Fibroblast of skin of left quadriceps (primary cell): ENCODE results near the gene FIGN.

ENCODE experiments used
- DNase-seq, 2 experiments: peaks; one replicate each; pipeline ENCODE4 v3.0.0-alpha.2; 2013; ENCODE audit warnings: low read depth in 2 of 2

Gene FIGN

DNA sequence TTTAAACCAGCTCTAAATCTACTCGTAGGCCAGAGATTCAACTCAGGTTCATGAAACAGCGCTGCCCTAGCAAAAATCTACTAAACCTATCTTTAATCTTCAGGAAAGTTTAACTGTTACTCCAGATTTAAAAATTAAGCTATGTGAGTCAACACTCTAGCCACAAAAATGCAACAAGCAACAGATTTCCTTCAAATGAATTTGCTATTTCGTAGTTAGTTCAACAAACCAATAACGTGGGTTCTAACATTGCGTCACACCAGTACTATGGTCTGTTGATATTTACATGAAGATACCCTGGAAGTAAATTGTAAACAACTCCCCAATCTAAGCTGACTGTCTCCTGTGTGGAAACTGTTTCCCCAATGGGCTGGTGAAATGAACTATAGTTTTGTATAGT is 71.2 kb downstream of the FIGN start:
- DNase-seq, result peak; percentile 64 to 65

DNA sequence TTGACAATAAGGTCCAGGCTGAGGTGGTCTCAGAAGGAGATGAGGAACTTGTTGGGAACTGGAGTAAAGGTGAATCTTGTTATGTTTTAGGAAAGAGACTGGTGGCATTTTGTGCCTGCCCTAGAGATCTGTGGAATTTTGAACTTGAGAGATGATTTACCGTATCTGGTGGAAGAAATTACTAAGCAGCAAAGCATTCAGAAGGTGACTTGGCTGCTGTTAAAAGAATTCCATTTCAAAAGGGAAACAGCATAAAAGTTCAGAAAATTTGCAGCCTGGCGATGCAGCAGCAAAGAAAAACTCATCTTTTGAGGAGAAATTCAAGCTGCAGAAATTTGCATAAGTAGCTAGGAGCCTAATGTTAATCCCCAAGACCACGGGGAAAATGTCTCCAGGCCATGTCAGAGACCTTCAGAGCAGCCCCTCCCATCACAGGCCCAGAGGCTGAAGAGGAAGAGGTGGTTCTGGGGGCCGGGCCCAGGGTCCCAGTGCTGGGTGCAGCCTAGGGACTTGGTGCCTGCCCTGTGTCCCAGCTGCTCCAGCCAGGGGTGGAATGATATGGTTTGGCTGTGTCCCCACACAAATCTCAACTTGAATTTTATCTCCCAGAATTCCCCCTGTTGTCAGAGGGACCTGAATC is 73.5 kb downstream of the FIGN start:
- DNase-seq, result no peak

DNA sequence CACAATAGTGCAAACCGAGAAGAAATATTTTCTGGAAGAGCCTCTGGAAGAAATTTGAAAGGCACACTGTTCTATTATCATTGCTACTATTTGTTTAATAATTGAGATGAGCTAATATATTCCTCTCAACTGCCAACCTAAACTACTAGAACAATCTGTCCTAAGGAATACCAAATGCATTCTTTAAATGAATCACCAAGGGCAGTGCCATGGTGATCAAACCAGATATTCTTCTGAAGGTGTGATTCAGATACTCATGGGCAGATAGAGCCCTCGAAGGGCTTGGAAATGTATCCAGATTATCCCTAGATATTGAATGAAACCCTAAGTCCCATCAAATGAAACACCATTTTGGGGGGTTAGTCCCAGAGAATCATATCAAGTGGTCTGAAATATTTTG is 76.6 kb downstream of the FIGN start:
- no peak for DNase-seq

DNA sequence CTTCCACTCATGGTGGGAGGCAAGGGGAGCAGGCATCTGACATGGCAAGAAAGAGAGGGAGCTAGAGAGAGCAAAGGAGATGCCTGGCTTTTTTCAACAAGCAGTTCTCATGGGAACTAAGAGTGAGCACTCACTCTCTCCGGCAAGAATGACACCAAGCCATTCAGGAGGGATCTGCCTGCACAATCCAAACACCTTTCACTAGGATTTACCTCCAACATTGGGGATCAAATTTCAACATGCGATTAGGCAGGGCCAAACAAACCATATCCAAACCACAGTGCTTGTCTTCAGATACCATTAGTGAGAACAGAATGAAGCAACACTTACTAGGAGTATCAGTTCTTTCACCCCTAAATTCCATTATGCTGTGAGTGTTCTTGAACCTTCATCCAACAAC is 77.3 kb downstream of the FIGN start:
- no peak for DNase-seq

DNA sequence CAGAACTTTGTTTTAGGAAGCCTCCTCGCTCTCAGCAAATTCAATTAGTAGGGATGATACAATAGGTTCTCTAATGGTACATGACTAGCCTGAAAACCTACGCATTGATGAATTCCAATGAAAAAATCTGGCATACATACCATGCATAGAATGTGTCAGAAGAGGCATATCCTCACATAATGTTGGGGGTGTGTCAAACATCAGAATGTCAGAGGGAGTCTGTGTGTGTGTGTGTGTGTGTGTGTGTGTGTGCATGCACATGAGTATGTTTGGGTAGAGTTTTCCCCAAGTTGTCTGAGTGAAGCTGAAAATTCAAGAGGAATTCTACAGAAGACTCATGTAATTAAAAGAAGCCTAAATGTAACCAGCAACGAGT is 78.5 kb downstream of the FIGN start:
- DNase-seq, result peak; percentile 71 to 76

DNA sequence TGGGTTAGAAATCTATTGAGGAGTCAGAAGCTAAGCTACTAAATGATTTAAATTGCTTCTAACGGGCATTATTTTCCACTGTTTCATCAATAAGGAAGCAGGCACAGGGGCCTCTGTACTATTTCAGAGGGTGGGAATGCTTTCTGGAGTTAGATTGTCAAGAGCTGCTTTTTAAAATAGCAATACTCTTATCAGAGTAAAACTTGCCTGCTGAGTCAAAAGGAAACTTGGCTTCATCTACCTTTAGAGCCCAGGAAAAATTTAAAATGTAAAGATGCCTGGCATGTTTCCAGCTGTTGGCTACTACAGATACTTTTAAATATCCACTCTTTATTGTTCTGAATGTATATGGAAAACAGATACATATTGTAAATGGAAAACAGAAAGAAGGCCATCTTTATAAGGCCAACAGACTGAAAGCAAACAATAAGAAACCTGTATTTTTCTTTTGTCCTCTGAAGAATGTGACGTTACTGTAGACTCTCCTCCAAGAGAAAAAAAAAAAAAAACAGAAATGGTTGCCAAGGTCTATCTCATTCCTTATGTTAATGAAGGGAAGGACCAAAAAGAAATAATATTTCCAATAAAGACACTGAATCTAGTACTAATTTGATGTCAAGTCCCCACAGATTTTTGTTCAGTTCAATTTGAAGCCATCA is 79.1 kb downstream of the FIGN start:
- no peak for DNase-seq

DNA sequence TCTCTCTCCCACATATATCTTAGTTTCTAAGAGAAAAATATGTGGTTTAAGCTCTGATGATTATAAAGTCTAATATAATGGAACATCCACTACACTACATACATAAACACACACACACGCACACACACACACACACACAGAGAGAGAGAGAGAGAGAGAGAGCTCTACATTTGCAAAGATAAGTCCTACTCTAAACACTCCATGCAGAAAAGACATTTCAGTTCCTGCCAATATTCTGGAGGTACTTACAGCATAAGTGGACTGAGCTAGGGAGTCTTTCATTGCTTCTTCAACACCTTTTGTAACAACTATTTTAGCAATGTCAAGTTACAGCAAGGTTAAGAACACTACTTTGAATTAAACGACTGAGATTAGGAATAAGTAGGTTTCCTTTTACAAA is 80.1 kb downstream of the FIGN start:
- no peak for DNase-seq

DNA sequence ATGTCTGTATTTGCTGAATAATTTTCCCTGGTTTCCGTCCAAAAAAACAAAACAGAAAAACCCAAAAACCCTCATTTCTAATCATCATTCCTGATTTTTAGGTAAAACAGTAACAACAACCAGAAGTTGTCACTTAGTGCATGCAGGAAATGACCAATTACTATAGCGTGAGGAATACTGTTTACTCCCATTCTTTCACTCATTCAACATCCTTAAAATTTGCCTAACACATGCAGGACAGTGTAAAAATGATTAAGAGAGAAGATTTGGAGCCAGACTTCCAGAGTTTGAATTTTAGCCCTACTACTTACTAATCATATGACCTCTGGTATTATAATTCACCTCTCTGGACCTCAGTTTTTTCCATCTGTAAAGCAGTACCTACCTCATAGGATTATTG is 83.1 kb downstream of the FIGN start:
- DNase-seq, result no peak

DNA sequence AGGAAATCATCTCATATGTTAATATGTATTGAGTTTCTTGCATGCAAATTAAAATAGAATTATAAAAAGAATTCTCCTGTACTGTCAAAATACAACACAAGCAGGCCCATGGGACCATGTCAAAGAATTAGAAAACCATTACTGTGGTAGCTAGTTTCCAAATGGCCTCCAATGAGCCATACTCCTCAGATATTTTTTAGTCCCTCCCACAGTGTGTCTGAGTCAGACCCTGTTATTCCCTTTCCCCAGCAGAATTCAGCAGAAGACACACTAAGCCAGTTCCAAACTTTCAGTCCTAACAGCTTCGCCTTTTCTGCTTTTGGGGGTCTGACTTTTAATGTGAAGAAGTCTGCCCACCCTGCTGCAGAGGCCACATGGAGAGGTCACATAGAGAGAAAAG is 86.7 kb downstream of the FIGN start:
- DNase-seq, result no peak

DNA sequence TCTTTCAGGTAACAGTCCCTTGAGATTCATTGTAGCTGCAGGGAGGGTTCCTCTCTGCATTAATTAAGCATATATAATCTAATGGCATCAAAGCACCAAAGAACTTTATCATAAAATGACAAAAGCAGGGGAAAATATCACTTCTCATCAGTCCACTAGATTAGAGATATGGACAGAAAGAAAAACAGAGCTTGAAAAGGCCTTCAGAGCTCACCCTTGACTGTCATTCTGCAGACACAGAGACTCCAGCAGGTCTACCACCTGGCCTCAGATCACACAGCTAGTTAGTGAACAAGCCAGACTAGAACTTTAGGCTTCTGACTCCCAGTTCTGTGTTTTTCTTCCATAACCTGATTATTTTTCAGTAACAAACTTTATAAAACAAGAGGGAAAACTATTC is 88.5 kb downstream of the FIGN start:
- no peak for DNase-seq

DNA sequence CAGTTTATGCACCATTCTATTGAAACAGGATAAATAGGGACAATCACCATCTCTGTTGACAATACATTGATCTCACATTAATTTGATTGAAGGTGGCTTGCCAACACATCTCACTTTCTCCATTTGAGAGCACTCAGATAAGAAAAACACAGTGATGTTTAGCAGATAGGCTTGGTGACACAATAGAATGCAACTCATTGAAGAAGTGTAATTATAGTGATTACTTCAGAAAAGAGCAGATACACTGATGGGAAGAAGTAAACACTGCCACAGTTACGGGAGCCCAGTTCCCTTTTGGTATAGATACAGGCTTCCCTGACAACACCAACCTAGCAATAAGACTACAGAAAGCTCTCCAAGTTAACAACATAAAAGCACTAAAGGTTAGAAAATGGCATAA is 89.1 kb downstream of the FIGN start:
- DNase-seq, result no peak

DNA sequence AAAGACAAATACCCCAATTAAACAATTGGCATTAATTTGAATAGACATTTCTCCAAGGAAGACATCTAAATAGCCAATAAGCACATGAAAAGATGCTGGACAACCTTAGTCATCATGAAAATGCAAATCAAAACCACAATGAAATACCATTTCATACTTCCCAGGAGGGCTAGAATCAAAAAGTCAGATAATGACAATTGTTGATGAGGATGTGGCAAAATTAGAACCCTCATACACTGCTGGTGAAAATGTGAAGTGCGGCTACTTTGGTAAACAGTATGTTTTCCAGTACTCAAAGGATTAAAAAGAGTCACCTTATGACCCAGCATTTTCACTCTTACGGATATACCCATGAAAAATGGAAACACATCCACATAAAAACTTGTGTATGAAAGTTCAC is 91.6 kb downstream of the FIGN start:
- DNase-seq, result no peak

DNA sequence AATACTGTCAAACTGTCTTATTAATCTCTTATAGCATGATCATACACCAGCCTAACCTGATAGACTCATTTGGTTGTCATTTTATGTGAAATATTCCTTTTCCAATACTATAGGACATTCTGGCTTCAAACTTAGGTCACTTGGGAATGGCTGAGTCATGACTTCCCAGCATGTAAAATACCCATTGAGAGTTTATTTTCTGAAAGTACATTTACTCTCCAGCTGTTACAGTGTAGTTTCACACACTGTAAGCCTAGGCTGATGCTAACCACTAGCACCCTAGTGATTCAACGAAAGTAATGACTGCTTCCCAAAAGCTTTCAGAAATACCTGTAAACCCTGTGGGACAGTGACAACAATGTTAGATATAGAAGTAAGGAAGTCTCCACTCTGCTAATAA is 93.8 kb downstream of the FIGN start:
- DNase-seq, result peak in 1 of 2 experiments; percentile 10

DNA sequence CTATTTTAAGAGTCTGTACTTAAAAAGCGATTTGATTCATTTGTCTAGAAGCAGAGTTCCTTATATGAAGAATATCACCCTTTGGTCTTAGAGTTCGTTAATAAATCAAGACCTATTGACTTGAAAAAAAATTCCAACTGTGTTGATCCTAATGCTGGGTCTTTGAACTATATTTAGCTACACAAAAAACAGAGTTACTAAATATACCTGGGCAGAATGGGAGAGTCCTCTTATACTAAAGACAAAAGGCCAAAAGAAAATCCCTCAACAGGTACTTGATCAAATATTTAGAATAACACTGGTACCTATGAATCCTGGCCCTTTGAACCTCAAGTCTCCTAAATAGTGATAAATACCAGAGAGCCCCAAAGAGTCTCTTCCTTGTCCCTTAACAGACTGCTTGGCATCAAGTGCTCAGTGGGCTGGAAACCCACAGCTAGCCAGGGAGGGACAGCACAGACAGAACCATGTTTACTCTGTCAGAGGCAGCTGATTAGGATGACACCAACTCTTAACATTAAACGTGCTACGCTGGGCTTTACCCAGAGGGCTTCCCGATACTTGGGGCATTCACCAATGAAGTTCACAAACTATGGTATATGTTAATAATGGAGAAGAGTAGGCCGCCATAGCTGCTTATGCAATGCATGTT is 95.1 kb downstream of the FIGN start:
- no peak for DNase-seq

DNA sequence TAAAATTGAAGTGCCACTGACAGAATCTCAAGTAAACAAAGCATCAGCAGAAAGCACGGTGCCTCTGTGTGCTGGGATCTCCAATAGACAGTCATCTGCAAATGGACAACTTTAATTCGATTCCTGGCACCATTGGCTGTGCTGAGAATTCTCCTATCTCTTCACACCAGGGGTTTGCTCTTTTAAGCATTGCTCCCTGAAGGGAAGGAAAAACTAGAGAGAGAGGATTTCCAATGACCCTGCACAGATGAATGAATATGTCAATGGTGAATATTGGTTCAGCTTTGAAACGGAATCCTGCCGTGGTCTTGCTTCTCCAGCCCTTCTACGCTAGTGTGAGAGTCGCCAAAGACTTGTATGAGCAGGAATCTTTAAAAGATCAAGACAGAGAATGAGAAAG is 97.9 kb downstream of the FIGN start:
- DNase-seq, result no peak

DNA sequence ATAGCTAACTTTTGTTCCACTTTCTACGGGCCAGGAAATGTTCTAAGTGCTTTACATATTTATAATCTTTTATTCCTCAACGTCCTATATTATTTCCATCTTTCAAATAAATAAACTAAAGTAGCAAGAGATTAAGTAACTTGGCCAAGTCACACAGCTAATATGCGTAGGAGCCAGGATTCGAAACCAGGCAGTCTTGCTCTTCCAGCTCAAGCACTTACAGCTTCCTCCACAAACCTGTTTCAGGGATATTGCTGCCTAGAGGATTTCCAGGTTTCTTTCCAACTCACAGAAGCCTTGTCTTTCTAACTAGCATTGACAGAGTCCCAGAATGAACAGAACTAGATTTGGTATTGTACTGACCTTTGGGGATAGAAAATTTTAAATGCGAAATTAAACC is 102.5 kb downstream of the FIGN start:
- DNase-seq, result no peak

DNA sequence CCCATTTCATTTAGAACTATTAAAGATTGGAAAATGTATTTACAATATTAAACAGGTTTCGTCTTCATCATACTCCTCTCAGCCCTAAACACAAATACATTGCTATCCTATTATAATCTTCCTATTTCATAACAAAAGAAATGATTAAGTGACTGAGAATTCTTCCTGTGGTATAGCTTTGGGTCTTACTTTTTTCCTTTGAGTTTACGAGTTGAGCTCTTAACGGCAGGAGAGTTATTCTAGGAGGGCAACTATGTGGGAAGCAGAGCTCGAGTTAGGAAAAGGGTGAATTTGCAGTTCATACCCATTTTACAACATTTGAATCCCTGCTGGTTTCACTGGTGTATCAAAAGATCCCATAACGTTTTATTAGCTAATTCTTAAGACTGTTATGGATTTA is 105.0 kb downstream of the FIGN start:
- no peak for DNase-seq

DNA sequence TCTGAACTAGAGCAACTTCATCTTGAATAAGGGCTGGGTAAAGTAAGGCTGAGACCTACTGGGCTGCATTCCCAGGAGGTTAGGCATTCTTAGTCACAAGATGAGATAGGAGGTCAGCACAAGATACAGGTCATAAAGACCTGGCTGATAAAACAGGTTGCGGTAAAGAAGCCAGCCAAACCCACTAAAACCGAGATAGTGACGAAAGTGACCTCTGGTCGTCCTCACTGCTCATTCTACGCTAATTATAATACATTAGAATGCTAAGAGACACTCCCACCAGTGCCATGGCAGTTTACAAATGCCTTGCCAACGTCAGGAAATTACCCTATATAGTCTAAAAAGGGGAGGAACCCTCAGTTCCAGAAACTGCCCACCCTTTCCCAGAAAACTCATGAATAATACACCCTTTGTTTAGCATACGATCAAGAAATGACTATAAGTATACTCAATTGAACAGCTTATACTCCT is 109.1 kb downstream of the FIGN start:
- DNase-seq, result no peak

DNA sequence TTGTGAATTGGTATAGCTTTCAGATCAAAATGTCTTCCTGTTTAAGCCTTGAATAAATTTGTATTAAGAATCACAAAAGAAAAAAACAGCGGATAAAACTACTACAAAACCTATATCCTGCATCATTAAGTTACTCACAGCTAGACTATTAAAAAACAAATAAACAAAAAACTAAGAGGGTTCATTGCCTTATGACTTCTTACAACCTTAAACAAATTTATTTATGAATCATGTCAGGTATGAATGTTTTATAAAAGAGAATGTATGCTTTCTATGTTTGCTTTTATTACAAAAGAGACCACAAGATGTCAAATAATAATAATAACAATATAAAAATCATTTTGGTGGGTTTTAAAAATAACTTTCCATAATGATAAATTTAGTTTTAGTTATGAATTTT is 109.6 kb downstream of the FIGN start:
- DNase-seq, result no peak

DNA sequence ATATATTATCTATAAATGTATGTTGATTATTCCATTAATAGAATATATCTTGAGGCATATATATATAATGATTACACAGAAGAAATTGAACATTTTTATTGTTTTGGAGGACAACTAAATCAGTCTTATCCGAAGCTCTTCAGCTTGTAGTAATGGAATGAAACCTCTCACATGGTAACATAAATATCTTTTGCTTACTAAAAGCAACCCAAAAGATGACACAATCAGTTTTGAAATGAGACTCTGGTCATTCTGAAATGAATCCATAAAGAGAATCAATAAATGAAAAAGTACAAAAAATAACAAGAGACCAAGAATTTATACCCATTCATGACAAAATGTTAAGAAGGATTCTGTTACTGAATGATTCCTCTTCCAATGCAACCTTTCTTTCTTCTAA is 110.2 kb downstream of the FIGN start:
- no peak for DNase-seq

DNA sequence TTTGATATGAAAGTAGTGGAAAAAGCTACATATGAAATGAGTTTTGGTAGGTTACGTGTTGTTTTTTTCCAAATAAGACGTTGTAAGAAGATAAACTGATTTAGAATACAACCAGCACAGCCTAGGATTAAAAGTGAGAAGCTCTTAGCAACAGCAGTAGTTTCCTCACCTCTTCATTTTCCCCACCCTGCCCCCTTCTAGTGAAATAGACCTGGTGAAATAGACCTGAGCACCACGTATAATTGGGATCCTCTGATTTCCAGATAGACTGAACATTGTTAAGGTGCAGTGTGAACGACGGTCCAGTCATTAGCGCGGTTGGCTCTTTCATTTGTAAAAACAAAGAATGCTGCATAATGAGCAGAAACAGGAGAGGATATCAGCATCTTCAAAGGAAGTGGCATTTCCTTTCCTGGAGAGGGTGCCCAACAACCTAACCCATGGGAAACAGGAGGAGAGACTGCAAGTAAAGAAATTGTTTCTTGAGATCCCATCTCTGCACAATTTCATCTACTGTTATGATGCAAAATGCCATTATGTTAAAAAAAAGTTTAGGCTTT is 114.3 kb downstream of the FIGN start:
- no peak for DNase-seq

DNA sequence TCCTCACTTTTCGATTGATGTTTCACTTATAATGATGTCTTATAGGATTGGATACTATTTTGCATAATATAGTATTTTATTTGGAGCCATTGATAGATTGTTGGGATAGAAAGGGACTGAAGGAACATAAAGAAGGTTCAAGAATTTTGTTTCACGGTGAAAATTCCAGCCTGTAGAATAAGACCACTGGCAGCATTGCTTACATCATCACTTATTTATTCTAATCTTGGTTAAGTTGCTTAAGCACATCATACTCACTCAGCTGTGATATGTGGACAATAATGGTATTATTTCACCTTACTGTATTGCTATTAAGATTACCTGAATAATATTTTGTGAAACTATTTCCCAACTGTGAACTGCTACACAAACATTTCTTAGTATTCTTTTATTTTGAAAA is 118.3 kb downstream of the FIGN start:
- DNase-seq, result no peak

DNA sequence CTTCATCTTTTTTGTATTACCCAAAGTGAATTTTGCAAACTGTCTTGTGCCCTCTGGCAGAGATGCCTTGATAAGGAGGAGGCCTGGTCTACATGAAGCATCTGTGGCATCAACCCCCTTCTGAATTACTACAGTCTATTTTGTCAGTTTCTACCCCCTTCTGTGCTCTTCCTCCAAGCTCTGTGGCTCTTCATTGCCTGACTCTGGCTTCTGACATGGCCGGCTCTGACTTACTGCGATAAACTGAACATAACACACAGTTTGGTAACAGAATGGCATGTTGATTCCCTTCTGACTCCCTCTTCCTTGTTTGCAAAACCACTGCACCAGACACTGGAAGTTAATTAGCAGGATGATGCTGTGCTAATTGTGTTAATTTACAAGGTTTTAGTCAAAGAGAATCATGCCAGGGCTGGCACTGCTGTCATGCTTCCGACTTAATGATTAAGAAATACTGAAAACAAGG is 122.5 kb downstream of the FIGN start:
- no peak for DNase-seq
